DMS153 treated with DMSO at 0.1 percent for 48 hours (cell line): ENCODE results near the gene LILRA1.
"Not testable (repeated sequence)": the region's sequence is repeated elsewhere in the genome, so short reads cannot be mapped to it uniquely, and the experiment has no call there.

Experiments
- DNase-seq: peaks from one replicate; lab custom pipeline; 2025; ENCODE audit not compliant: unreplicated experiment; lab: John Stamatoyannopoulos, UW

The LILRA1 gene

DNA sequence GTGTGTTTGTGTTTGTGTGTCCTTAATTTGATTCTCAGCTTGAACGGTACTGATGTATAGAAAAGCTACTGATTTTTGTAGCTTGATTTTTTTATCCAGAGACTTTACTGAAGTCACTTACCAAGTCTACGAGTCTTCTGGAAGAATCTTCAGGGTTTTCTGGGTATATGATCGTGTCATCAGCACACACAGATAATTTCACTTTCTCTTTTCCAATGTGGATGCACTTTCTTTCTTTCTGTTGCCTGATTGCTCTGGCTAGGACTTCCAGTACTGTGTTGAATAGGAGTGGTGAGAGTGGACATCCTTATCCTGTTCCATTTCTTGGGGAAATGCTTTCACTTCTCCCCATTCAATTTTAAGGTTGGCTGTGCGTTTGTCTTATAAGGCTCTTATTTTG is 29.0 kb downstream of the LILRA1 start:
- DNase-seq, result no peak

DNA sequence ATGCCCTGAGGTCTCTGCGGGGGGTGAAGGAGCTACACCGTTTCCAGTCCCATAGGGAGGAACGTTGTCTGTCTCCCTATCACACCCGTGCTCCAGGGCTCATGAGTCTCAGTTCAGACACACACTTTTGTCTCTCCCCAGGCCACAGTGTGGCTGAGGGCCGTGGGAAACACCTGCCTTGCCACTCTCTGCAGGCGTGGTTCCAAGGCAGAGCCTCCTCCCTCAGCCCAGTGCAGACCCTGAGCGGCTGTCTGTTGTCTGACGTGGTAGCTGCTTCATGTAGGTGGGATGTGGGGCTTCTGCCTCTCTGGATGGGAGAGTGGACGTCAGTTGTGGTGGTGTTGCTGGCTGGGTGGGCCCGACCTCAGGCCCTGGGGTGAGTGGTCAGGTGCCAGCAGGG is 30.8 kb downstream of the LILRA1 start:
- DNase-seq, result not testable (repeated sequence)

DNA sequence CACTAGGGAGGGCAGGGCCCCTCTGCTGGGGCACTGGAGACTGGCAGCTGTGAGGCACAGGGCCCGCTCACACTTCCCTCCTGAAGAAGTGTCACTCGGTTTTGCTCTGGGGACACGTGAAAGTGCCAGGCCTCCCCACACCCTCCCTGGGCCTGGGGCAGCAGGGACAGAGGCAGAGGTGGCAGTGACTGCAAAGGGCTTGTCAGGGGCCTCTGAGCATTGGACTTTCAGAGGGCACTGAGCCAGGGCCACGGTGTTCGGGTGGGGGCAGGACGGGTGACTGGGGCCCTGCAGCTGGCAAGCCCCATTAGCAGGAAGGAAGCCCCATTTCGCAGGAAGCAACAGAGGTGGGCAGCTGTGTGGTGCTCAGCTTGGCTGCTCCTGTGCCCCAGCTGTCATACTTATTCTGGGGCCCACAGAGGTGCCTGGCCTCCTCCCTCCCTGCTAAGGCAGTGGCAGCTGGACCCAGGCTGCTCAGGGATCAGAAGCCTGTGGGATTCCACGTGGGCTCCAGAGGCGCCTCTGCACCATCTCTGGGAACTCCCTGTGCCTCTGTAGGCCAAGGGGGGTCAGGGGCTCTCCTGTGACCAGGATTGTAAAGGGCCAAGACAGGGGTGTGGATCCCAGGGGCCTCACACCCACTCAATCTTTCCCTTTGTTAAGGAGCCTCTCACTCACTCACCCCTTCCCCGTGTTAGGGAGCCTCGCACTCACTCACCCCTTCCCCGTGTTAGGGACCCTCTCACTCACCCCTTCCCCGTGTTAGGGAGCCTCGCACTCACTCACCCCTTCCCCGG is 31.7 kb downstream of the LILRA1 start:
- DNase-seq, result not testable (repeated sequence)

DNA sequence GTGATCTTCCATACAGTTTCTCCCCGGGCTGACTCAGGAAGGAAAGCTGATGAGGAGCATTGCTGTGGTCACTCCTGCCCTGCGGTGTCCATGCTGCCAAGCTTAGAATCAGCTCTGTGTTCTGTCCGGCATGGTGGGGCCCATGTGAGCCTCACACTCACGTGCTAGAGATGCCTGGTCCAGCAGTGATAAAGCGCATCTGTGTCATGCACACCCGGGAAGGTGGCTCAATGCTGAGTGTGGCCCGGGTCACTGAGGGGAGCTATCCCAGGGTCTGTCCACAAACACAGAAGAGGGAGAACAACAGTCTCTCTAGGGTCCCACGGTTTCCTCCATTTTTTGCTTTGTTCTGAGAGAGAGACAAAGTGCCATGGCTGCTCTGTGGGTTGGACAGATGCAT is 33.3 kb downstream of the LILRA1 start:
- no peak for DNase-seq

GRCh38 chr19:54627912-54628311 is 34.5 kb downstream of the LILRA1 start:
- DNase-seq, result not testable (repeated sequence)

DNA sequence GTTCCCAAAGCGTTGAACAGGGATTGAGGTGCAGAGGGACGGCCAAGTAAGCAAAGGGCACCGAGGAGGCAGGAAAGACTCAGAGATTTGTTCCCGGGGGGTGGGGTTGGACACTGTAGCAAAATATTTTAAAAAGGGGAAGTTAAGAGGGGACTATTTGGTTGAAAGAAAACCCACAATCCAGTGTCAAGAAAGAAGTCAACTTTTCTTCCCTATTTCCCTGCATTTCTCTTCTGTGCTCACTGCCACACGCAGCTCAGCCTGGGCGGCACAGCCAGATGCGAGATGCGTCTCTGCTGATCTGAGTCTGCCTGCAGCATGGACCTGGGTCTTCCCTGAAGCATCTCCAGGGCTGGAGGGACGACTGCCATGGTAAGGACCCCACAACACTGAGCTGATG is 36.8 kb downstream of the LILRA1 start, which contains the start of gene LILRB1:
Gene LILRB1 (plus strand): TSS at position 223 of the 400 bp plus-strand sequence. CDS start 590 bp downstream, outside the sequence.
- not testable (repeated sequence) for DNase-seq

DNA sequence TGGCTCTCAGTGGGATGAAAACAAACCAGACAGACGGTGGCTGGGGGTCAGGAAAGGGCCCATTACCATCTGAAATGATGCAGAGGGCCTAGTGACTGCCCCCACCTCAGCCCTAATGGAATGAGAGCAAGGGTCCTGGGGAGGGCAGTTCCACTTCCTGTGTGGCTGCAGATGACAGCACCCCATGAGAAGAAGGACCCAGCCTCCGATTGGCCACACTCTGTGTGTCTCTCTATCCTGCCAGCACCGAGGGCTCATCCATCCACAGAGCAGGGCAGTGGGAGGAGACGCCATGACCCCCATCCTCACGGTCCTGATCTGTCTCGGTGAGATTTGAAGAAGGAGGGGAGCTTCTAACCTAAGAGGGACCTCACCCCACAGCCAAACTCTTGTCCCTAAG is 37.4 kb downstream of the LILRA1 start:
- no peak for DNase-seq

DNA sequence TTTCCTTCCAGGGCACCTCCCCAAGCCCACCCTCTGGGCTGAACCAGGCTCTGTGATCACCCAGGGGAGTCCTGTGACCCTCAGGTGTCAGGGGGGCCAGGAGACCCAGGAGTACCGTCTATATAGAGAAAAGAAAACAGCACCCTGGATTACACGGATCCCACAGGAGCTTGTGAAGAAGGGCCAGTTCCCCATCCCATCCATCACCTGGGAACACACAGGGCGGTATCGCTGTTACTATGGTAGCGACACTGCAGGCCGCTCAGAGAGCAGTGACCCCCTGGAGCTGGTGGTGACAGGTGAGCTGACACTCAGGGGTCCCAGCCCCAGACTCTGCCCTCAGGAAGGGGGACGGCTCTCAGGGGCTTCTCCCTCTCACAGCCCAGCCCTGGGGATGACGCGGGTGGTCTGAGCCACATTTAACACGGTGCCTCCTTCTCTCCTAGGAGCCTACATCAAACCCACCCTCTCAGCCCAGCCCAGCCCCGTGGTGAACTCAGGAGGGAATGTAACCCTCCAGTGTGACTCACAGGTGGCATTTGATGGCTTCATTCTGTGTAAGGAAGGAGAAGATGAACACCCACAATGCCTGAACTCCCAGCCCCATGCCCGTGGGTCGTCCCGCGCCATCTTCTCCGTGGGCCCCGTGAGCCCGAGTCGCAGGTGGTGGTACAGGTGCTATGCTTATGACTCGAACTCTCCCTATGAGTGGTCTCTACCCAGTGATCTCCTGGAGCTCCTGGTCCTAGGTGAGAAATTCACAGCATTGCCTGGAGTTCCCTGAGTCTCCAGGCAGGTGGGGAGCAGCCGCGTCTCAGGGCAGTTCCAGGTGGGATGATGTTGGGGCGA is 38.3 kb downstream of the LILRA1 start:
- not testable (repeated sequence) for DNase-seq

DNA sequence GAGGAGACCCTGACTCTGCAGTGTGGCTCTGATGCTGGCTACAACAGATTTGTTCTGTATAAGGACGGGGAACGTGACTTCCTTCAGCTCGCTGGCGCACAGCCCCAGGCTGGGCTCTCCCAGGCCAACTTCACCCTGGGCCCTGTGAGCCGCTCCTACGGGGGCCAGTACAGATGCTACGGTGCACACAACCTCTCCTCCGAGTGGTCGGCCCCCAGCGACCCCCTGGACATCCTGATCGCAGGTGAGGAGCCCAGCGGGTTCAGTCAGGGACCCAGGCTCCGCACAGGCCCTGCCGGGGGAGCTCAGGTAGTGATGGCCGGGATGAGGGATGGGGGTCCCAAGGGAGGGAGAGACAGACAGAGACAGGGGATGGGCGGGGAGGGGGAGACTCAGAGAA is 39.1 kb downstream of the LILRA1 start:
- DNase-seq, result not testable (repeated sequence)

DNA sequence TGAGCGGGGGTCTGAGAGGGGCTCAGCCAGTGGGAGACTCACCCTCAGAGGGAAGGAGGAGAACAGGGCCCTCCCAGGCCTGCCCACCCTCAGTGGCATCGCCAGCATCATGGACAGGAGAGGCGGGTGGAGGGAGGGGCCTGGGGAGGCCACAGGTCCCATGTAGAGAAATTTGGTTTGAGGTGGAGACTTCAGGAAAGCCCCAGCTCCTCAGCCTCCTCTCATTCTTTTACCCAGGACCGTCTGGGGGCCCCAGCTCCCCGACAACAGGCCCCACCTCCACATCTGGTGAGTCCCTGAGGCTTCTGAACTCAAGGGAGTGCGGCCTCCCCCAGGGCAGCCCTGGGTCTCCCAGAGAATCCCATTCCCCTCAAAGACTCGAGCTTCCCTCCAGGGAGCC is 40.0 kb downstream of the LILRA1 start:
- no peak for DNase-seq

- DNase-seq, result not testable (repeated sequence)
Measured at GRCh38 chr19:54636081-54636480, 42.6 kb downstream of the LILRA1 start.

GRCh38 chr19:54638683-54639082 is 45.3 kb downstream of the LILRA1 start:
- no peak for DNase-seq

DNA sequence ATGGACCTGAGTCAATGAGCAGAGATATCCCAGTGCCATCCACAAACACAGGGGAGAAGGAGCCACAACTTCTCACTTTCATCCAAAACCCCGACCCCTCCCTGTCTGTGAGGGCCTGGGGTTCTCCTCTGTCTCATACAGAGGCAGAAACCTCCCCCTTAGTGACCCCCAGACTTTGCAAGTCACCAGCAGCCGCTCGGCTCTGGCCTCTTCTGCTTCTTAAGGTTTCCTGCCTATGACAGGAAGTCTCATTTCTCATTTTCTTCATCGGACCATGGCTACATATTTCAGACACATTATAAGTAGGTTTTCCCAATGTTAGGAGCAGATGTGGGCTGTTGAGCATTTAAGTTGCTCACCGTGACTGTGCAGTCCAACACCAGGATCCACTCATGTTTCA is 49.5 kb downstream of the LILRA1 start:
- not testable (repeated sequence) for DNase-seq

GRCh38 chr19:54643583-54643982 is 50.2 kb downstream of the LILRA1 start:
- not testable (repeated sequence) for DNase-seq

- DNase-seq, result no peak
Measured at GRCh38 chr19:54644056-54644455, 50.6 kb downstream of the LILRA1 start.

- no peak for DNase-seq
Measured at GRCh38 chr19:54646331-54646841, 53.0 kb downstream of the LILRA1 start.

GRCh38 chr19:54648129-54648528 is 54.7 kb downstream of the LILRA1 start:
- no peak for DNase-seq

GRCh38 chr19:54650108-54650655 is 56.8 kb downstream of the LILRA1 start:
- DNase-seq, result no peak
